Endothelial cell of hepatic sinusoid (primary cell): ENCODE data around the gene DCLK2.
"Not testable (repeated sequence)": the region's sequence is repeated elsewhere in the genome, so short reads cannot be mapped to it uniquely, and the experiment has no call there.

Experiments
- in situ Hi-C: cut with HindIII; loops from 2 replicates; pipeline ENCODE4 v1.10.0; 2017; ENCODE audit warnings: low sequenced_read_pairs

Gene DCLK2

DNA sequence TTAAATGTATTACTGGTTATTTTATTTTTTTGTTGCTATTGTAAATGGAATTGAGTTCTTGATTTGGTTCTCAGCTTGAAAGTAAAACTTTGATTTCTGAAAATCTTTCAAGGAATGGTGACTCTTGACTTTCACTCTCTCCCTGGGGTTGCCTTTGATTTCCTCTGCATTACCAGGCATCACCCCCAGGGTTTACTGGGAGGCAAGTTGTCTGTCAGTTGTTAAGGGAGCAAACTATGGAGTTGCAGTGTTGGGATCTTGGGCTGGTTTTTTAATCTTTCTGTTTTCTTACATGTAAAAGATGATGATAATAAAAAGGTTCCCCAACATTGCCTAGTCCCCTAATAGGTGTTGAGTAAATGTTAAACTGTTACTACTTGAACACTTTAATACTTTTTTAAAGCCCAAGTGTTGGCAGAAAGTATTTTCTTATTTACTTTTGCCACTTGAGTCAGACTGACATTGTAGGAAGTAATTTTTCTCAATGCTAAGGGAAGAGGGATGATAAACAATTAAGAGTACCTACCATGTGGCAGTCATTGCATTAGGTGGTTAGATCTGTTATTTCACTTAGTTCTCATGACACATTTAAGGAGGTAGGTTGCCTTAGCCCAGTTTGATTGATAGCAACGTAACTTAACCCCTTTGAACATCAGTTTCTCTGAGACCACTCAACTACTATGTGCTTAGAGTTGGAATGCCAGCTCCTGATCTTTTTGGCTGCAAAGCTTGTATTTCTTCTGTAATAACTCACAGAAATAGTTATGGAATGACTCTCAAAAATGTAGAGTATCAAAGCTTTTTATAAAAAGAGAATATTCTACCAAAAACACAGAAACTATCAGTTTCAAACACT, 67.1 kb downstream of the DCLK2 start:
- in situ Hi-C loops = no loop called here

GRCh38 chr4:150145946-150146340, 67.7 kb downstream of the DCLK2 start:
- in situ Hi-C loops = no loop called here

DNA sequence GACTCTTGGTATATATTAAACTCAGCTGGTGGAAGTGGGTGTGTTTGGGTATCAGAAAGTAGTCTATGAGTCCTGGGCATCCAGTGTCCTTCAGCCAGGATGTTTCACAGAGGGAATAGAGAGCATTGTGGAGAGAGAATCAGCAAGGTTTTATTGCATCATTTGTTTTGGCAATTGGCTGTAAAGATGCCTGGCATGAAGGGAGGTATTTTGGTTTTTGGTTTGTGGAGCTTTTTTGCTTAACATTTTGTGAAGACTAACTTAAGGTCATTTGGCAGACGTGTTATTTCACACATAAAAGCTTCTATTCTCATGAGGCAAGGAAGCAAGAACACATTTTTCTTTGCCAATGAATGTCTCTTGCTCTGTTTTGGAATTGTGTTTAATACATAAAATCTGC, 71.1 kb downstream of the DCLK2 start:
- in situ Hi-C loops = no loop called here

- in situ Hi-C loops = no loop called here
Observed at GRCh38 chr4:150150629-150151062, 72.4 kb downstream of the DCLK2 start.

DNA sequence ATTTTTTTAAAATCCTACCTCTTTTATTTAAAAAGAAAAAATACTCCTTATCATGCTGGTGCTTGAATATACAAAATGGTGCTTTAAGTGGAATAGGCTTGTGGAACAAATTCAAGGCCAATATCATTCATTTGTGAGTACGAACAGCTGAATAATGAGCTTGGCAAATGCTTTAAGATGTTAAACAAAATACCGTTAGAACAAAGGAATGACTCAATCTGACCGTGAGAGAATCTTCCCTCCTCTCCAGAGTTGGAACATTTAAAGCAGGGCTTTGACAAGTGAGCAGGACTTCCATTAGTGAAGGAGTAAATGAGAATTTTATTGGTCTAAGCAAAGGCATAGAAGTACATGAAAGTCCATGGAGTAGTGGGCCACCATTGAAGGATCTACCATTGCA, 74.5 kb downstream of the DCLK2 start:
- in situ Hi-C loops = no loop called here

DNA sequence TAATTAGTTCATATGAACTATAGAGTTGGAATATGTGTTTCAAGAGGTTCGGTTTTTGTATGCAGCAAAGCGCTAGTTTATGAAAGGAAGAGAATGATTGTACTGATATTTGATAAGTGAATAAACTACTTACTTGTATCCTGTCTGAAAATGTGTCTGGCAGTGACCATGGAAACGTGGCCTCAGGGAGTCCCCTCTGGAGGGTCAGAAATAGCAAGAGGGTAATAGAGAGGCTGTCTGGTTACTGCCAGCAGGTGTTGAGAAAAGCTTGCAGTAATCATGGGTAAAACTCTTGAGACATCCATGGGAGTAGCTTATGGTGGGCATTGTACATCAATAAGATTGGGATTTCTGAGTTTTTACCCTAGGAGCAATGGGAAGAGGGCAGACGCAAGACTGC, 77.1 kb downstream of the DCLK2 start:
- in situ Hi-C loops = no loop called here

GRCh38 chr4:150156543-150156942, 78.3 kb downstream of the DCLK2 start:
- in situ Hi-C loops = no loop called here

GRCh38 chr4:150158041-150158440, 79.8 kb downstream of the DCLK2 start:
- in situ Hi-C loops = no loop called here

DNA sequence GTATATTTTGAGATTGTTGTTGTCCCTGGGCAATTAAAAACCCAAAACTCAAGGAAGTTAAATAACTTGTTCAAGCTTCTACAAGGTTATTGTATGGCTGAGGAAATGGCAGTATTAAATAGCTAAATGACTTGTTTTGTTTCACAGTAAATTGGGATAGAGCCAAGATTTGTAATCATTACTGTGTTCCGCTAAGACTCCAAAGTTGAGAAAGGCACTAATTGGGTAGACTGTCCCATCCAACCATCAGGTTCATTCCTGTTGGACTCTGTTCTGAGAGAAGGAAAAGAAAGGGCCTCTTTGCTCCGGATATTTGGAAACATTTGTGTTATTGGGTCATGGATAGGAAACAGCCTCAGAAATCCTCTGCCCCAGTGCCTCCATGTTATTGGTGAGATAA, 82.2 kb downstream of the DCLK2 start:
- in situ Hi-C loops = no loop called here

DNA sequence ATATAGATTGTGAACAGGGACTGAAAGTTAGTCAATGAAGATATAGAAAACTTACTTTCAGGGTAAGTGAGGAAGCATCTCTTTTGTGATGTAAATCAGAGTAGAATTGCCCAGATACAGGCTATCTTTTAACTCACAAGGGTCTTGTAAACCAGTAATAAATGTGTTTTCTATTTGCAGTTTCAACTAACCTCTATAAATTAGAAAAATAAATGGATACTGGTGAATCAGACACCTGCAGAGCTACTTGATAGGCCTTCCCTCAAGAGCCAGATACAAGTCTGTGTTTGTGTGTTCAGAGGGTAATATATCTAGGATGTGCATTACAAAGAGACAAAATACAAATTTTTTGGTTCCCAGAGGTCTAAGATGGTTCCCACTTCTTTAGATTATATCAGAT, 82.9 kb downstream of the DCLK2 start:
- in situ Hi-C loops = no loop called here

GRCh38 chr4:150162020-150162419, 83.8 kb downstream of the DCLK2 start:
- in situ Hi-C loops = not testable (repeated sequence)

GRCh38 chr4:150164055-150164454, 85.8 kb downstream of the DCLK2 start:
- in situ Hi-C loops = no loop called here

DNA sequence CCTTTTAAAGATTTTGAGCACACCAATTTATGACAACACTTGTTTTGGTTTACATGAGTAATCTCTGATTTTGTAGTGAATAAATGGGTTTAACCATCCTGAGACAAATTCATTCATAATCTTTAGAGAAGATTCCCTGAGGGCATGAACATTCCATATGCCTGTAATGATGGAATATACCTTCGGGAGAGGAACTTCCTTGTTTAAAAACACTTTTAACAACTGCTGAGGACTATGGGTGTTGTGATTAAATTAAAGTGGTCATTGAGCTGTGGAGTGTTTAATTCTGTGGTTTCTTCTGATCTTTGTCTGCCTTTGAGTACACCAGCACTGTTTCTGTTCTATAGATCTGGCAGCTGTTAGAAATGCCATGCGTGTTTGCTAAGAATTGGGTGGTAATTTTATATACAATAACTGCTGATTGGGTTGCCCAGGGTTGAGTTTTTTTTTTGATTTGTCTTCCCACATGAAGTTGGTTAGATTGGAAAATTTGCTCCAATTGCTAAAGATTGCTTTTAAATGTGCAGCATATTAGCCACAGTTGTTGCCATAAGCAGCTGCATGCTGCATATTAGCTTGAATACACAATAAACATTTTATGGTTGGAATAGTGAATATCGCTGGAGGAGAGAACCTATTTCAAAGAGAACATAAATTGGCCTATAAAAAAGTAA, 86.8 kb downstream of the DCLK2 start:
- in situ Hi-C loops = no loop called here

DNA sequence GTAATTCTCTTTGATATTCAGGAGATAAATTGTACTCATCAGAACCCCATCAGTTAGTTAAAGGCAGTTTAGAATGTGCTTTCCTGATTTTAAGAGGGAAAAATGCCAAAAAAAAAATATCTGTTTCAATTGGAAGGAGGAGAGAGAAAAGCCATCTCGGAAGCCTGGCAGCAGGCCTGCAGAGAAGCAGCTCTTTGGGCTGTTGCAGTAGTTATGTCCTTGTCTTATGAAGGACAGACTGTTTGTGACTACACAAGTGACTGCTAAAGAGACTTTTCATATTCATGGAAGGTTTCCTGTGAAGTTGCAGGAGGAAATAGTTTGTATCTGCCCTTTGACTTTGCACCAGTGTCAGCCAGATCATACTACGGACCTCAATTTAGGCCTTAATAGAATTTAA, 88.8 kb downstream of the DCLK2 start:
- in situ Hi-C loops = no loop called here

DNA sequence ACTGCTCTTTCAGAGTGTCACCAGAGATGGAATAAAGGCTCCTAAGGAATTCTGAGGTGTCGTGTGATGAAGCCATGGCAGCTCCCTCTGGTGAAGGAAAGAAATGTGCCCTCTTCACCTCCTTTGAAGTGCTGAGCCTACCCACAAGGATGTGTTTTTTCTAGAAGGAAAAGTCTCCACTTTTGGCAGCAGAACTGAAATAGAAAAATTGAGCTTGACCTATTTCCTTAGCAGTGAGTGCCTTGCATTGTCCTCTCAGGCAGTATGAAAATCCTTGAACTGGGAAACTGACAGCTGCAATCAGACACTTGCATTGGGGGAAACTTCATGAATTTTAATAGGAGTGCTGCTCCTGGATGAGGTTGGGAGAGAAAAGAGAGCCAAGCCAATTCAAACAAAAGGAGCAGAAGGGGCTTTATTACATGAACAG, 95.2 kb downstream of the DCLK2 start:
- in situ Hi-C loops = no loop called here

DNA sequence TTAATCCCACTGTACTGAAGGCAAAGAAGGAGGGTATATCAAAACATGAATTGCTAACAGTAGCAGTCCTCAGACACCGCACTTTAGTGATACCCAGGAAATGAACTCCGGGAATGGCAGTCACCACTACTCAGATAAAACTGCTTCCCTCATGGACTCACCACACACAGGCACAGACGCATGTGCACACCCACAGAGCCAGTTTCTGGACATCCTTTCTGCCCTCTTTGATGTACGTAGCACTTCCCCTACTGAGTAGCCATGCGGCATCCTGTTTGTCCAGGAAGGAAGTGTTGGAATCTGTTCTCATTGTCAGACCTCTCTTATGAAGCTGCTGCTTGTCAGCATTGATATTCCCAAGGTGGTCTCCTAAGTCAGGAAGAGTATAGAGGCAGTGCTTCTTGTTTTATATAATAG, 95.7 kb downstream of the DCLK2 start:
- in situ Hi-C loops = no loop called here

DNA sequence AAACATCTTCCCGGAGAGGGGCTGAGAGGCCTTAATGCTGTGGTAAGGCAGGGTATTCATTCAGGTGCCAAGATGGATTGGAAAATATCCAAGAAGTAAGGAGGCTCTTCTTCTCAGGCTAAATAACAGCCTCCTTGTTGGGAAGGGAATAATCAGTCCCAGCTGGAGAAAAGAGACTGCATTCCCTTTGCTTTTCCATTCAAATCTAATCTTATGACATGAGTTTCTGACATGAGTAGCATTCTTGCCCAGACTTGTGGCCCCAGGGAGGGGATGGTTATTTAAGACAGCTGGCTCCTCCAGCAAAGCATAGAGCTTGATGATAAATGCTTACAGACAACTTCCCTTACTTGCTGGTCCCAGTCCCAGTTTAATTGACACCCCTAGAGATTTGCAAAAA, 98.3 kb downstream of the DCLK2 start:
- in situ Hi-C loops = no loop called here

- in situ Hi-C loops = no loop called here
Observed at GRCh38 chr4:150178161-150178560, 99.9 kb downstream of the DCLK2 start.

- in situ Hi-C loops = no loop called here
Observed at GRCh38 chr4:150181536-150181935, 103.3 kb downstream of the DCLK2 start.

GRCh38 chr4:150182794-150183193, 104.5 kb downstream of the DCLK2 start:
- in situ Hi-C loops = no loop called here

DNA sequence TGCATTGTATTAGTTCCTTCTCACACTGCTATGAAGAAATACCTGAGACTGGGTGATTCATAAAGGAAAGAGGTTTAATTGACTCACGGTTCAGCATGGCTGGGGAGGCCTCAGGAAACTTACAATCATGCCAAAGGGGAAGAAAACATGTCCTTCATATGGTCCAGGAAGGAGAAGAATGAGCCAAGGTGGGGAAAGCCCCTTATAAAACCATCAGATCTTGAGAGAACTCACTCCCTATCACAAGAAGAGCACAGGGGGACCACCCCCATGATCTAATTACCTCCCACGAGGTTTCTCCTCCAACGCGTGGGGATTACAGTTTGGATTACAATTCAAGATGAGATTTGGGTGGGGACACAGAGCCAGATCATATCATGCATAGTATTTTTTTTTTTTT, 106.8 kb downstream of the DCLK2 start:
- in situ Hi-C loops = not testable (repeated sequence)

DNA sequence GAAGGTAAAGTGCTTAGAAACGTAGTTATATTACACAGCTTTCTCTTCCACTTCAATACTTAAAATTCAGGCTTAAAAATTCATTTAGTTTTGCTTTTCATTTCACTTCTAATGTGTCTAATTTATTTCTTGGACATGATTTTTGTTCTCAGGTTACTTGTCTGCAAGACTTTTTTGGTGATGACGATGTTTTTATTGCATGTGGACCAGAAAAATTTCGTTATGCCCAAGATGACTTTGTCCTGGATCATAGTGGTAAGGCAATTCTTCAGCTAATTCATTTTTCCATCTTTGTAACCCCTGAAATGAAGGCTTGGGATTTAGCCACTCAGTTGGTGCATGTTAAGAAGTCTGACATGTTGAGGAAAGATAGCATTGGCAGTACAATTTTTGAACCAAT, 114.7 kb downstream of the DCLK2 start:
- in situ Hi-C loops = no loop called here
